CD14-positive monocyte (primary cell): ENCODE measurements around the gene AIG1. TPM values are rescaled to one million over a fixed set of nuclear protein-coding genes. Genes with fewer than 3 reads are reported as not detected.

ENCODE experiments used
- DNase-seq, 3 donors: peaks; one replicate each; pipeline ENCODE4 v3.0.0-alpha.2; 2011 to 2022
- H2AFZ ChIP-seq: 2 replicates; pipeline ENCODE4 v1.6.0; 2012; ENCODE audit warnings: mild to moderate bottlenecking, low read depth, low read length, inconsistent platforms; ENCODE audit not compliant: insufficient read depth, poor library complexity, severe bottlenecking
- H3K27ac ChIP-seq, 2 donors: 1 replicate in 1 of 2; 2 replicates in 1 of 2; pipeline ENCODE4 v1.5.1; 2012 to 2013; ENCODE audit warnings: low read length in 2 of 2, control low read depth in 1 of 2, inconsistent platforms in 1 of 2, low read depth in 1 of 2, mild to moderate bottlenecking in 1 of 2
- H3K27me3 ChIP-seq, 2 donors: one replicate each; pipeline versions ENCODE4 v1.6.0 to v1.6.1; 2011 to 2013; ENCODE audit warnings: low read length in 2 of 2; ENCODE audit not compliant: control insufficient read depth in 2 of 2, insufficient read depth in 2 of 2
- H3K36me3 ChIP-seq, 2 donors: replicated peaks in 1 of 2; 1 replicate in 1 of 2; 2 replicates in 1 of 2; pipeline versions ENCODE4 v1.5.1 to v1.6.1; 2012 to 2013; ENCODE audit warnings: low read length in 2 of 2, control low read depth in 1 of 2, inconsistent platforms in 1 of 2, mild to moderate bottlenecking in 1 of 2; ENCODE audit not compliant: insufficient read depth in 2 of 2, control insufficient read depth in 1 of 2
- H3K4me1 ChIP-seq, 2 donors: 1 replicate in 1 of 2; 2 replicates in 1 of 2; pipeline versions ENCODE4 v1.5.1 to v1.6.1; 2012 to 2013; ENCODE audit warnings: low read length in 2 of 2, control low read depth in 1 of 2, inconsistent platforms in 1 of 2, mild to moderate bottlenecking in 1 of 2, moderate library complexity in 1 of 2; ENCODE audit not compliant: insufficient read depth in 2 of 2, control insufficient read depth in 1 of 2
- H3K4me2 ChIP-seq: replicated peaks from 2 replicates; pipeline ENCODE3; 2012; ENCODE audit warnings: low read length, moderate library complexity, mild to moderate bottlenecking; ENCODE audit not compliant: poor library complexity, severe bottlenecking; ENCODE audit errors: extremely low read depth
- H3K4me3 ChIP-seq, 3 experiments: fragments of 200-600 bp in 1 of 3; sonication (generic) in 1 of 3; replicated peaks in 1 of 3; 1 replicate in 2 of 3; 2 replicates in 1 of 3; pipeline ENCODE4 v1.5.1; 2011 to 2013; ENCODE audit warnings: low read length in 3 of 3, mild to moderate bottlenecking in 3 of 3, control low read depth in 2 of 3, low read depth in 2 of 3, inconsistent platforms in 1 of 3, moderate library complexity in 1 of 3
- H3K79me2 ChIP-seq: 2 replicates; pipeline ENCODE4 v1.6.0; 2012; ENCODE audit warnings: mild to moderate bottlenecking, control low read depth, inconsistent platforms, low read length, moderate library complexity; ENCODE audit not compliant: insufficient read depth
- H3K9ac ChIP-seq: 2 replicates; pipeline ENCODE4 v1.6.0; 2017; ENCODE audit warnings: low read length, mild to moderate bottlenecking; ENCODE audit not compliant: insufficient read depth, poor library complexity, severe bottlenecking
- H3K9me3 ChIP-seq, 2 donors: replicated peaks in 1 of 2; 1 replicate in 1 of 2; 2 replicates in 1 of 2; pipeline versions ENCODE4 v1.5.1 to v1.6.1; 2012 to 2013; ENCODE audit warnings: low read length in 2 of 2, control low read depth in 1 of 2; ENCODE audit not compliant: control insufficient read depth in 1 of 2, insufficient read depth in 1 of 2
- H4K20me1 ChIP-seq: 2 replicates; pipeline ENCODE4 v1.6.0; 2012; ENCODE audit warnings: mild to moderate bottlenecking, low read length, control low read depth, moderate library complexity; ENCODE audit not compliant: insufficient read depth
- H3K27ac Mint-ChIP-seq, 7 donors: one replicate each; pipeline ENCODE4 v1.8.0; 2020; ENCODE audit warnings: mild to moderate bottlenecking in 7 of 7, mixed read lengths in 7 of 7, moderate library complexity in 6 of 7, inconsistent platforms in 2 of 7
- H3K27me3 Mint-ChIP-seq, 3 donors: one replicate each; pipeline ENCODE4 v1.8.0; 2021 to 2022; ENCODE audit warnings: low read depth in 3 of 3, mild to moderate bottlenecking in 3 of 3, mixed read lengths in 3 of 3, moderate library complexity in 3 of 3, inconsistent platforms in 1 of 3
- H3K36me3 Mint-ChIP-seq, 2 donors: one replicate each; pipeline ENCODE4 v1.8.0; 2020; ENCODE audit warnings: mixed read lengths in 2 of 2, inconsistent platforms in 1 of 2, mild to moderate bottlenecking in 1 of 2
- H3K4me1 Mint-ChIP-seq: one replicate; pipeline ENCODE4 v1.8.0; 2020; ENCODE audit warnings: mild to moderate bottlenecking, mixed read lengths
- H3K4me3 Mint-ChIP-seq, 2 donors: one replicate each; pipeline ENCODE4 v1.8.0; 2020; ENCODE audit warnings: mild to moderate bottlenecking in 2 of 2, mixed read lengths in 2 of 2, moderate library complexity in 1 of 2
- H3K9me3 Mint-ChIP-seq, 7 donors: one replicate each; pipeline ENCODE4 v1.8.0; 2020 to 2022; ENCODE audit warnings: mixed read lengths in 7 of 7, mild to moderate bottlenecking in 6 of 7, moderate library complexity in 6 of 7, inconsistent platforms in 2 of 7
- WGBS: methylation state at CpG from one replicate; pipeline ENCODE4 v1.1.5; 2013; ENCODE audit warnings: missing lambda C conversion rate; ENCODE audit not compliant: insufficient coverage; 5-methylcytosine and 5-hydroxymethylcytosine counted together
- intact Hi-C, 2 donors: fragments of 100-400 bp; cut with micrococcal nuclease; formaldehyde crosslinking; loops; one replicate each; pipeline versions ENCODE4 v1.15.0 to v1.15.1; 2023
- polyA plus RNA-seq, 3 donors: library from polyadenylated mRNA; depleted of rRNA in 1 of 3; unstranded in 2 of 3; stranded (reverse) in 1 of 3; fragments of 300-500 nt in 2 of 3; fragments of >200 nt in 1 of 3; fragmentation: Illumina TruSeq in 2 of 3; gene quantifications; 1 replicate in 2 of 3; 2 replicates in 1 of 3; pipeline ENCODE4 v1.2.3, GENCODE V29; 2012 to 2021
- TF ChIP-seq, protein P1 (sequence below): fragments of 200-600 bp; IDR thresholded peaks from one replicate; pipeline ENCODE4 v1.8.0; 2022; ENCODE audit warnings: antibody characterized with exemption, mild to moderate bottlenecking

AIG1 gene
- polyA plus RNA-seq, 3 donors, result 6.7 to 7.6 (median 6.8) TPM

DNA sequence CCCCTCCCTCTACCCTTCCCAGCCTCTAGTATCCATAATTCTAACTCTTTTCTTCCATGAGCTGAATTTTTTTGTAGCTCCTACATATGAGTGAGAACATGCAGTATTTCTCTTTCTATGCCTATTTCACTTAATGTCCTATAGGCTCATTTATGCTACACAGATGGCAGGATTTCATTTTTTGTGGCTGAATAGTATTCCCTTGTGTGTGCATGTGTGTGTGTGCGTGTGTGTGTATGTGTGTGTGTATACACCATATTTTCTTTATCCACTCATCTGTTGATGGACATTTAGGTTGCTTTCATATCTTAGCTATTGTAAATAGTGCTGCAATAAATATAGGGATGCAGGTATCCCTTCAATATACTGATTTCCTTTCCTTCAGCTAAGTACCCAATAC lies 288.8 kb downstream of the AIG1 start:
- Mint-ChIP-seq H3K4me1 (peaks cover 3% of the 10 kb centered on the region), H3K36me3 (no peaks in the 10 kb centered on the region), H3K9me3 (peaks cover 0 to 13% (median 8%) of the 10 kb centered on the region in 7 donors), H3K27me3 (no peaks in the 10 kb centered on the region), H3K4me3 (no peak overlapping the region), H3K27ac (no peak overlapping the region)
- H2AFZ ChIP-seq, result no peak overlapping the region
- H4K20me1 ChIP-seq, result no peaks in the 10 kb centered on the region
- H3K27ac ChIP-seq, result no peak overlapping the region
- H3K9me3 ChIP-seq, result peaks cover 0 to 2% of the 10 kb centered on the region in 2 donors
- no peaks in the 10 kb centered on the region for H3K4me1 ChIP-seq
- H3K9ac ChIP-seq, result no peak overlapping the region
- no peaks in the 10 kb centered on the region for H3K27me3 ChIP-seq
- no peak overlapping the region for H3K4me3 ChIP-seq
- no CpG with 5 or more reads among the region's 1 CpG for WGBS
- TF ChIP-seq, protein P1, sequence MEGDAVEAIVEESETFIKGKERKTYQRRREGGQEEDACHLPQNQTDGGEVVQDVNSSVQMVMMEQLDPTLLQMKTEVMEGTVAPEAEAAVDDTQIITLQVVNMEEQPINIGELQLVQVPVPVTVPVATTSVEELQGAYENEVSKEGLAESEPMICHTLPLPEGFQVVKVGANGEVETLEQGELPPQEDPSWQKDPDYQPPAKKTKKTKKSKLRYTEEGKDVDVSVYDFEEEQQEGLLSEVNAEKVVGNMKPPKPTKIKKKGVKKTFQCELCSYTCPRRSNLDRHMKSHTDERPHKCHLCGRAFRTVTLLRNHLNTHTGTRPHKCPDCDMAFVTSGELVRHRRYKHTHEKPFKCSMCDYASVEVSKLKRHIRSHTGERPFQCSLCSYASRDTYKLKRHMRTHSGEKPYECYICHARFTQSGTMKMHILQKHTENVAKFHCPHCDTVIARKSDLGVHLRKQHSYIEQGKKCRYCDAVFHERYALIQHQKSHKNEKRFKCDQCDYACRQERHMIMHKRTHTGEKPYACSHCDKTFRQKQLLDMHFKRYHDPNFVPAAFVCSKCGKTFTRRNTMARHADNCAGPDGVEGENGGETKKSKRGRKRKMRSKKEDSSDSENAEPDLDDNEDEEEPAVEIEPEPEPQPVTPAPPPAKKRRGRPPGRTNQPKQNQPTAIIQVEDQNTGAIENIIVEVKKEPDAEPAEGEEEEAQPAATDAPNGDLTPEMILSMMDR, result no peak
- H3K36me3 ChIP-seq, result no peaks in the 10 kb centered on the region
- no peak overlapping the region for H3K4me2 ChIP-seq
- H3K79me2 ChIP-seq, result no peaks in the 10 kb centered on the region
- intact Hi-C loops, result no loop called here
- DNase-seq, result no peak

DNA sequence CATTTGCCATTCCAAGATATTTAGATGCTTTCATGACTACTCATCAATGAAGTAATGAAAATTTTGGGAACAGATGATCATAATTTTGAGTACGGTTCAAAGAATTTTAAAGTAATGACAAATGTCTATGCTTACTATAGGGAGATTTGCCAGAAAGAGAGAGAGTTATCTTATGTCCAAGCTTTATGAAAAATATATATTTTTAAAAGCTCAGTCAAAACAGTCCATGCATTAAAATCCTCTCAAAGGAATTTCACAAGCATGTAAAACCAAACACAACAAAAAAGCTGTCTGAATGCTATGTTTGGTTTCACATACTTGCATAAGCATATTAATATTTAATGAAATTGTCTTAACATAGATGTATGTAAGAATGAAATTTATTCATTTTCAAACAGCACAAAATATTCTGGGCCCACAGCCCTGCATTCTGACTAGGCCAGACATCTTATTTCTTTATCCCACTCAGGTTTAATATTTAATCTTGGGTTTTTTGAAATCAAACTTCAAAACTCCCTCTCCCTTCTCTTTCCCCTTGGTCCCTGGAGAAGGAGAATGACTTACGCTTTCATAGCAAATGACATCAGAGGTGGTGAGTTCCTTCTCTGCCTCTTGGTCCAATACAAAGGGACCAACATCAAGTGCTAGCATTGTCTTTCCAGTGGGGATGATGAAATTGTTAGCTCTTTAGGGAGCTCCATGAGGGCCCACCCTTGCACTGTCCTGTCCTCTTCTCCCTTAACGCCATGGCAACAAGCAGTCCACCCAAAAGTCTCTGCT lies 295.6 kb downstream of the AIG1 start:
- Mint-ChIP-seq H3K9me3 (peaks cover 3 to 15% (median 12%) of the 10 kb centered on the region in 7 donors), H3K4me1 (no peaks in the 10 kb centered on the region), H3K36me3 (no peaks in the 10 kb centered on the region), H3K27ac (no peak overlapping the region), H3K4me3 (no peak overlapping the region), H3K27me3 (no peaks in the 10 kb centered on the region)
- Histone ChIP-seq H3K79me2 (no peaks in the 10 kb centered on the region), H3K27ac (no peak overlapping the region), H3K4me1 (no peaks in the 10 kb centered on the region), H3K4me2 (no peak overlapping the region), H3K9me3 (peaks cover 0 to 2% of the 10 kb centered on the region in 2 donors), H2AFZ (no peak overlapping the region), H3K9ac (no peak overlapping the region), H3K27me3 (no peaks in the 10 kb centered on the region), H4K20me1 (no peaks in the 10 kb centered on the region), H3K4me3 (no peak overlapping the region), H3K36me3 (no peaks in the 10 kb centered on the region)
- intact Hi-C loops, result no loop called here
- TF ChIP-seq, protein P1, result no peak
- 100% methylated on average over 1 of the region's 3 CpGs for WGBS
- DNase-seq, result no peak
